Measurements from ENCODE around the gene SHCBP1. TPM values are rescaled to one million over a fixed set of nuclear protein-coding genes. Genes with fewer than 3 reads are reported as not detected.
A peak's percentile ranks its signal among the peaks of the same experiment; 100 is the strongest.

Gene SHCBP1
- total and polyA plus RNA-seq, 9 donors = 0.24 to 3.6 (median 0.56) TPM

- Histone ChIP-seq H3K4me1 (ENCODE audit: insufficient read depth) (no peaks in the 10 kb centered on the region), H3K9me3 (no peaks in the 10 kb centered on the region), H3K27ac (no peak overlapping the region), H3K27me3 (no peaks in the 10 kb centered on the region), H3K4me3 (no peak overlapping the region), H3K36me3 (no peaks in the 10 kb centered on the region)
- TF ChIP-seq CTCF (IDR thresholded peaks at IDR 0.05) (no peak), EP300 (IDR thresholded peaks at IDR 0.05) (no peak), POLR2A (IDR thresholded peaks at IDR 0.05) (no peak)
- WGBS, 3 donors = 47 to 66% (median 53%) methylated on average over 5 of the region's 5 CpGs
- no peak for DNase-seq
- intact Hi-C loops (cut with DNase I) = no loop called here
Observed at GRCh38 chr16:46650254-46650623, 29.1 kb upstream of the SHCBP1 start.

- peak in 1 of 5 donors; percentile 36 for DNase-seq
- TF ChIP-seq POLR2A (IDR thresholded peaks at IDR 0.05) (no peak), CTCF (IDR thresholded peaks at IDR 0.05) (no peak), EP300 (IDR thresholded peaks at IDR 0.05) (no peak)
- peak overlapping the region; percentile 10 for H3K4me3 ChIP-seq
Observed at GRCh38 chr16:46649588-46650253, 28.5 kb upstream of the SHCBP1 start.

GRCh38 chr16:46648656-46649055 lies 27.5 kb upstream of the SHCBP1 start:
- Histone ChIP-seq H3K27me3 (no peaks in the 10 kb centered on the region), H3K4me3 (no peak overlapping the region), H3K36me3 (no peaks in the 10 kb centered on the region), H3K9me3 (no peaks in the 10 kb centered on the region), H3K27ac (no peak overlapping the region), H3K4me1 (ENCODE audit: insufficient read depth) (no peaks in the 10 kb centered on the region)
- intact Hi-C loops (cut with DNase I) = loop anchor here in 1 of 4 donors (1.0 kb wide), 1 partner anchor 50 kb away; no protein-coding TSS in a partner anchor
- DNase-seq = no peak
- TF ChIP-seq EP300 (IDR thresholded peaks at IDR 0.05) (no peak), CTCF (IDR thresholded peaks at IDR 0.05) (no peak), POLR2A (IDR thresholded peaks at IDR 0.05) (no peak)
- 85 to 88% (median 87%) methylated on average over 8 of the region's 8 CpGs for WGBS, 3 donors

More at GRCh38 chr16:46649588-46650253, 28.5 kb upstream of the SHCBP1 start:
- intact Hi-C loops (cut with DNase I) = loop anchor here in 1 of 4 donors (1.0 kb wide), 1 partner anchor 49 kb away; no protein-coding TSS in a partner anchor
- Histone ChIP-seq H3K9me3 (no peaks in the 10 kb centered on the region), H3K36me3 (no peaks in the 10 kb centered on the region), H3K4me1 (ENCODE audit: insufficient read depth) (no peaks in the 10 kb centered on the region), H3K27ac (no peak overlapping the region), H3K27me3 (no peaks in the 10 kb centered on the region)
- WGBS, 3 donors = 77 to 86% (median 82%) methylated on average over 27 of the region's 27 CpGs

GRCh38 chr16:46638947-46639925 lies 18.1 kb upstream of the SHCBP1 start:
- TF ChIP-seq POLR2A (IDR thresholded peaks at IDR 0.05) (no peak), EP300 (IDR thresholded peaks at IDR 0.05) (no peak), CTCF (IDR thresholded peaks at IDR 0.05) (no peak)
- Histone ChIP-seq H3K4me3 (no peak overlapping the region), H3K27ac (no peak overlapping the region), H3K27me3 (no peaks in the 10 kb centered on the region), H3K9me3 (no peaks in the 10 kb centered on the region), H3K36me3 (no peaks in the 10 kb centered on the region), H3K4me1 (ENCODE audit: insufficient read depth) (no peaks in the 10 kb centered on the region)
- DNase-seq = no peak
- intact Hi-C loops (cut with DNase I) = no loop called here
- 75 to 81% (median 77%) methylated on average over 9 of the region's 9 CpGs for WGBS, 3 donors

All from ovary (tissue), 9 donors.